GM19397 (cell line): ENCODE data around the gene CBARP.

Experiments used
- ATAC-seq: cut with Tn5 transposase; IDR thresholded peaks from one replicate; pipeline ENCODE4 v1.9.1; 2021; ENCODE audit warnings: mild to moderate bottlenecking, moderate library complexity; ENCODE audit not compliant: unreplicated experiment

Gene CBARP, protein sequence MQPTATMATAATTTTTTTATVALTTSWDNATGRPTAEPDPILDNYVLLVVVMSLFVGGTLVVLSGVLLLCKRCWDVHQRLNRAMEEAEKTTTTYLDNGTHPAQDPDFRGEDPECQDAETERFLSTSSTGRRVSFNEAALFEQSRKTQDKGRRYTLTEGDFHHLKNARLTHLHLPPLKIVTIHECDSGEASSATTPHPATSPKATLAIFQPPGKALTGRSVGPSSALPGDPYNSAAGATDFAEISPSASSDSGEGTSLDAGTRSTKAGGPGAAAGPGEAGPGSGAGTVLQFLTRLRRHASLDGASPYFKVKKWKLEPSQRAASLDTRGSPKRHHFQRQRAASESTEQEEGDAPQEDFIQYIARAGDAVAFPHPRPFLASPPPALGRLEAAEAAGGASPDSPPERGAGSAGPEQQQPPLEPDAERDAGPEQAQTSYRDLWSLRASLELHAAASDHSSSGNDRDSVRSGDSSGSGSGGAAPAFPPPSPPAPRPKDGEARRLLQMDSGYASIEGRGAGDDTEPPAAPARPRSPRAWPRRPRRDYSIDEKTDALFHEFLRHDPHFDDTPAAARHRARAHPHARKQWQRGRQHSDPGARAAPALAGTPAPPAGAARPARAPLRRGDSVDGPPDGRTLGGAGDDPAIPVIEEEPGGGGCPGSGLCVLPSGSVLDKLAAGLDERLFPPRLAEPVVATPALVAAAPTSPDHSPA

GRCh38 chr19:1237754-1238368 lies at the start of gene CBARP:
CBARP (minus strand) TSS chr19:1238005; CDS start chr19:1236100, 1,905 bp downstream.
- ATAC-seq: no peak

- ATAC-seq: no peak
Measured at GRCh38 chr19:1286487-1287353, 48.9 kb upstream of the CBARP start.

DNA sequence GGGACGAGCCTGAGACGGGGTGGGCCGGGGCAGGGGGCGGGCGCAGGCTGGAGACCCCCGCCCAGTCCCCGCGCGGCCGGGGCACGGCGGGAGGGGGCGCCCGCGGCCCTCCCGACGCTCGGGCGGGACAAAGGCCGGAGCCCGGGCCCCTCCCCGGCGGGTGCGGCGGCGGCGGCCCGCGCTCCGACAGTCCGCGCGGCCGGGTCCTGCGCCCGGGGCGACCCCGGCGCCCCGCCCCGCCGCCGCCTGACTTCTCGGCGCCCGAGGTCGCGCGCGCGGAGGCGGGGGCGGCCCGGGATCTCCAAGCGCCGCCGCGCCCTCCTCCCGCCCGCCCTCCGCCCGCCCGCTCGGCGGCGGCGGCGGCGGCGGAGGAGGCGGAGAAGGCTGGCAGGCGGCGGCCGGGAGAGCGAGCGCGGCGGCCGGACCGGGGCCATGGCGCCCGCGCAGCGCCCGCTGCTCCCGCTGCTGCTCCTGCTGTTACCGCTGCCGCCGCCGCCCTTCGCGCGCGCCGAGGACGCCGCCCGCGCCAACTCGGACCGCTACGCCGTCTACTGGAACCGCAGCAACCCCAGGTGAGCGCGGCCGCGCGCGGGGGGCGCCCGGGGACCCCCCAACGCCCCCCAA lies 48.0 kb upstream of the CBARP start, which contains the start of gene EFNA2:
TSS of gene EFNA2 (plus strand) at position 137 of the 624 bp plus-strand sequence. CDS start at position 433, 296 bp downstream.
- ATAC-seq: no peak

GRCh38 chr19:1284979-1285736 lies 47.4 kb upstream of the CBARP start:
- ATAC-seq: no peak

DNA sequence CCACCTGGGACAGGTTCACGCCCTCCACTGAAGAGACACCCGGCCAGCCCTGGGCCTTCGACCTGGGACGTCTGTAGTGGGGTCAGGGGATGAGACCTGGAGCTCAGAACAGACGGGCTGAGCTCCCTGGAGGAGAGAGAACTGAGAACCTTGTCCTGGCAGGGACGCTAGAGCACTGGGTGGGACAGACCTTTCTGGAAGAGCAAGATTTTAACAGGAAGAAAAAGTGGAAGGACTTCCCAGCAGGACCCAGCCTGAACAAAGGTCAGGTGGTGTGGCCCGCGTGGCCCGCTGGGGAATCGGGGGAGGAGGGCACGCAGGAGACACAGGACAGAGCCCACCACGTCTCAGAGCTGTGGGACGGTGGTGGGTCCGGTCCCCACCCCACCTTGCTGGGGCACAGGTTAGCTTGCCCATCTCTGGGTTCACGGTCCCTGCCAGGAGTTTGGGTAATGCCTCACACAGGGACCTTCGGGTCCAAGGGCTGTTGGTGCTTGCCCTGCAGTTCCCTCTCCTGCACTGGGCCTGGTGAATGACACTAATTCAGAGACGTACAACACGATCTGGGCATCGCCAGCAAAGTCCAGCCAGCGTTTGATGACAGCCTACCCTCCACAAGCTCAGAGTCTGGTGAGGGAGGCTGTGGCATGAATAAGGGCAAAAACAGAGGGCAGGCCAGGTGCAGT lies 46.6 kb upstream of the CBARP start:
- no peak for ATAC-seq

DNA sequence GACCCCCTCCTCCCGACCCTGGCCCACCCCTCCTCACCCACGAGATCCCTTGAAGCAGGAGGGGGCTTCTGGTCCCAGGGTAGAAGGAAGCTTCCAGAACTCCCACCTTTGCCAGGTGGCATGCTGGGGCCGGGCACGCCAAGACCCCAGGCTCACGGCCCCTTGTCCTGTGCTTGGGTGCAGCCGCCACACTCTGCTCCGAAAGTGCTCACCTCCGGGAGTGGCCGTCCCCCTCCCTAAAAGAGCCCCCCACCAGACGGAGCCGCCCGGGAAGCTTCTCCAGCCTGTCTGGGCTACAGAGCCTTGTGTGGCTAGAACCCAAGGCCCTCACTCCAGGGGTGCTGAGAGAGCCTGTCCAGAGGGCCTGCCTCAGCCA lies 46.1 kb upstream of the CBARP start:
- no peak for ATAC-seq

DNA sequence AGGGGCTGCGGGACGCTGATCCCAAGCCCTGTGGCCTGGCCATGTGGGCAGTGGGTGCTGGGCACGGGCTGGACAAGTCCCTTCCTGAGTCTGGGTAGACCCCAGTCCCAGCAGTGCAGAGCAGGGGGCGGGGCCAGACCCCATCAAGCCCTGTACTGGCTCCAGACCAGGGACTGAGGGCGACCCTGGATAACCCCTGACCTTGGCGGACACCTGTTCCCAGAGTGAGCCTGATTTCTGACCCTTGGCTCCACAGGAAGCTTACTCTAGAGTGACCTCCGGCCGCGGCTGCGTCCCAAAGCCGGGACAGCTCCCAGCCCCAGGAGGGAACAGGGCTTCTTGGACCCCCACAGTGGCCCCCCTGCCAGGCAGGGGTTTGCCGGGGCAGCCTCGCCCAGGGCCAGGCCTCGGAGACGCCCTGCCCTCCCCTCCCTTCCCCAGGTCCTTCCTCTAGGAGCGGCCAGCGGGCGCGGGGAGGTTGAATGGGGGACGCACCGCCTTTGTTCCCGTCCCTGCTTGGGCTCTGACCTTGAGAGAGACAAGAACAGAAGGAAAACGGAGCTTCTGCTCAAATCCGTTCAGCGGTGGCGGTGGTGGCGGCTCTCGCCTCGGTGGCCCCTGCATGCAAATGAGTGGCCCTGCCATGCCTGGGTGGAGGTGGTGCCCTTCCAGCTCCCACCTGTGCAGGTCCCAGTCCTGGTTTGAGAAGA lies 45.6 kb upstream of the CBARP start:
- no peak for ATAC-seq

GRCh38 chr19:1282588-1283206 lies 44.9 kb upstream of the CBARP start:
- no peak for ATAC-seq

DNA sequence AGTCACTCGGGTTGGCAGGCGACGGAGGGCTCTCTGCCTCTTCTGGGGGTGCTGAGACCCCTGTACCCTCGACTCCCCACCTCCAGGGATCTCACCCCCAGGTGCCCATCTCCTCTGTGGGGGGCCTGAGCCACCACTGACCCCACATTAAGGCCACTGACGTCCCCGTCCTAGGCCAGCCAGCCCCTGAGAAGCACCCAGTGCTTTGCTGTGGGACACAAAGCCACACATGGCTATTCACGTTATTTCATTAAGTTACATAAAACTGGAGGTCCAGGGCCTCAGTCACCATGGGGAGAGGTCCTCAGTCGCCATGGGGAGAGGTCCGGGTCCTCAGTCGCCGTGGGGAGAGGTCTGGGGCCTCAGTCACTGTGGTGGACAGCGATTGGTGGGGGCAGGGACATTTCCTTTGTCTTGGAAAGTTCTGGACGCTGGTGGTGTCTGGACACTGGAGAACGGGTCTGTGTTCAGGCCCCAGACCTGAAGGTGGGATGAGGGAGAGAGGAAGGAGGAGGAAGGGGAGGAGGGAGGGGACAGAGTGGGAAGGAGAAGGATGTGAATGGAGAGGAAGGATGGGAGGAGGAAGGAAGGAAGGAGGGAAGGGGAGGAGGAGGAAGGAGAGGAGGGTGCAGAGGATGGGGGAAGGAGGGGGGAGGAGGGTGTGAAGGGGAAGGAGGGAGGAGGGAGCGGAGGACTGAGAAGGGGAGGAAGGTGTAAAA lies 43.9 kb upstream of the CBARP start:
- ATAC-seq: no peak

GRCh38 chr19:1280636-1281568 lies 43.1 kb upstream of the CBARP start:
- no peak for ATAC-seq

- no peak for ATAC-seq
Measured at GRCh38 chr19:1279782-1280341, 42.1 kb upstream of the CBARP start.

DNA sequence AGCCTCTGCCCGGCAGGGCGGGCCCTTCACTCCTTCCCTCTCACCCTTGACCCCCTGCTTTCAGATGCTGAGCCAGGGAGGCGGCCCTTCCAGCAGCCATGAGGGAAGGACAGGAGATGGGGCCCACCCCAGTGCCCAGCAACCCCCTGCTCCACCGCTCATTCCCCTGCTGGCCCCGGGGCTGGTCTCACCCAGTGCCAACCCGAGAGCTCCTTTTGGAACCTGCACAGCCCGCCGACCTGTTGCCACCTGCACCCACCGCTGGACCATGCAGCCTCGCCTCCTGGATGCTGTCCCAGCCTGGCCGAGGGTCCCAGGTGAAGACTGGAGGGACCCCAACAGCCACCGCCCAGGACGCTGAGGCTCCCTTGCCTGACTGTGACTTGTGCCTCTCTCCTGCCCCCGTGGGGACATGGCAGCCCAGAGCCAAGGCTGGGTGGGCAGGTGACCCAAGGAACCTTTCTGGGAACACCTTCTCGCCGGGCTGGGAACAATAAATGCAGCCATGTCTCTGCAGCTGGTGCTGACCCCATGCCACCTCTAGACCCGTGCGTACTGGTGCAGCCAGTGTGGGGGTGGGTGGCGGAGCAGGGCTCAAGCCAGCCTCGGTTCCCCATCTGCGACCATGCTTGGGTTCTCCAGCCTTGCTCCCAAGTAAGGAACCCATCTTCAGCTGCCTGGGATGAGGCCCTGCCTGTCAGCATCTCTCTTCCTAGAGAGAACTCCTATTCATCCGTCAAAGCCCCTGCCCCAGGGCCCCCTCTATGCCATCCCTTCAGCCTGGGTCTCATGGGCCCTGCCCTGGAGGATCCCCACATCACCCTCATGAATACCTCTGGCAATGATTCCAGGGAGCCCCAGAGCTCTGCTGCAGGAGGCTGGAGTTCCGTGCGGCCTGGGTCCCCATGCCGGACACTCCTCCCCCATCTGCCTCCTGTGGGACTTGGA lies 41.2 kb upstream of the CBARP start:
- ATAC-seq: no peak

- no peak for ATAC-seq
Measured at GRCh38 chr19:1278074-1278473, 40.3 kb upstream of the CBARP start.

DNA sequence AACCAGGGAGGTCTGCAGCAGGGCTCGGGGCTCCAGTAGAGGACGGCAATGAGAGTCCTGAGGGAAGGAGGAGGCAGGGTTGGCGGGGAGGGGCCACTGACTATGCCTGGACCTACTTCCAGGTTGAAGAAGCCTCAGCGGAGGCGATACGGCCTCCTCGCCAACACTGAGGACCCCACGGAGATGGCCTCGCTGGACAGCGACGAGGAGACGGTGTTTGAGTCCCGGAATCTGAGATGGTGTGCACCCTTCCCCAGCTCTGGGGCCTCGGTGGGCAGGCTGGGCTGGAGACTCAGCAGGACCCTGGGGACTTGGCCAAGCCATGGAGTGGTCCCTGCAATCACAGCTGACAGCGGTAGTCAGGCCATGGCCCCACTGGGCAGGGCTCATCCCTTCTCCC lies 39.3 kb upstream of the CBARP start:
- ATAC-seq: no peak

DNA sequence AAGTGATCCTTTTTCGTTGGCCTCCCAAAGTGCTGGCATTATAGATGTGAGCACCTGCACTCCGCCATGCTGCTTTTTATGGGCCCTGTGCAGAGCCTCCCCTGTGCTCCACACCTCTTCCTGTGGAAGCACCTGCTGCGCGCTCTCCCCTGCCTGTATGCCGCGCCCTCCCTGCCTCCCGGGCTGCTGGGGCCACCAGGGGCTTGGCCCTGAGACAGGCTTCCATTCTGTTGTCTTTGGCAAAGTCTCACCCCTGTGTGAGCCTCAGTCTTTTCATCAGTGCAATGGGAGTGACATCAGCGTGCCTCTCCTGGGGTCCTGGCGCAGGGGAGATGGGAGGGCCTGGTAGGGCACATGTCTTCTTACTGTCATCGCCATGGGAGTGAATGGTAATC lies 38.8 kb upstream of the CBARP start:
- no peak for ATAC-seq
